ENCODE measurements around the gene NACAD.

DNA sequence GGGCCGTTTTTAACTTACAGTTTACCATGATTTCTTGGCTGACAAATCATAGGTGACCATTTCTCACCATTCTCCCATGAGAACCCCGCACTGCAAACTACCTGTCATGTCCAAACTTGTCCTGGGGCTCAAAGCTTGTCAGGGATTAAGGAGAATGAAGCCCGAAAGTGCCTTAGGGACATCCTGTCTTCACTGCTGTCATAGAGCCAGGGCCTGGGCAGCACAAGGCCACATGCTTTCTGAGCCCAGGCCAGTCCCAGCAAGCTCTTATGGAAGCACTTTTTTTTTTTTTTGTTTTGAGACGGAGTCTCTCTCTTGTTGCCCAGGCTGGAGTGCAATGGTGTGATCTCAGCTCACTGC lies 54.9 kb downstream of the NACAD start:
- TF ChIP-seq CTCF (IDR thresholded peaks at IDR 0.05), result no peak
- TF ChIP-seq POLR2A (IDR thresholded peaks at IDR 0.05), result no peak

Data from Peyer's patch (tissue), 4 donors.